ENCODE data around the gene COG2. TPM values are rescaled to one million over a fixed set of nuclear protein-coding genes. Genes with fewer than 3 reads are reported as not detected.

The COG2 gene
- total and polyA plus RNA-seq, 2 of the 13 experiments (the other 11 are each of a cell fraction or from before 2014, with no cell fraction given) = 16.8 to 36.3 TPM

- TF ChIP-seq ZNF263 (CRISPR knock-in tag; IDR thresholded peaks at IDR 0.05) (no peak), ZBTB46 (CRISPR knock-in tag; IDR thresholded peaks at IDR 0.05; ENCODE audit: borderline replicate concordance) (no peak), MAFF (IDR thresholded peaks at IDR 0.05; ENCODE audit: low read depth, low read length) (no peak), ZBED4 (CRISPR knock-in tag; IDR thresholded peaks at IDR 0.05; ENCODE audit: borderline replicate concordance) (peak; percentile 82), TBX3 (IDR thresholded peaks at IDR 0.05; ENCODE audit: borderline replicate concordance) (peak; percentile 31; the same call in 1 of the 2 replicates), REL (CRISPR knock-in tag; conservative IDR thresholded peaks at IDR 0.05) (peak; percentile 16; the same call in 1 of the 2 replicates), TOPORS (CRISPR knock-in tag; IDR thresholded peaks at IDR 0.05) (peak; percentile 89), ZNF891 (CRISPR knock-in tag; IDR thresholded peaks at IDR 0.05) (no peak; the same call in none of the 2 replicates), NR0B2 (CRISPR knock-in tag; IDR thresholded peaks at IDR 0.05) (peak; percentile 79; the same call in 1 of the 2 replicates), ARID4A (CRISPR knock-in tag; IDR thresholded peaks at IDR 0.05; ENCODE audit: borderline replicate concordance) (peak; percentile 90; the same call in 1 of the 2 replicates), CENPBD1 (CRISPR knock-in tag; IDR thresholded peaks at IDR 0.05; ENCODE audit: borderline replicate concordance, low read depth) (peak; percentile 80; the same call in 1 of the 2 replicates), MXI1 (IDR thresholded peaks at IDR 0.05; ENCODE audit: borderline replicate concordance, low read depth, low read length) (peak; percentile 26; the same call in 1 of the 3 replicates), ASH2L (IDR thresholded peaks at IDR 0.05; ENCODE audit: insufficient read length, low read depth, low read length) (peak; percentile 90), CREBL2 (CRISPR knock-in tag; IDR thresholded peaks at IDR 0.05; ENCODE audit: borderline replicate concordance) (no peak), ZNF549 (CRISPR knock-in tag; IDR thresholded peaks at IDR 0.05) (no peak), CREM (IDR thresholded peaks at IDR 0.05) (peak; percentile 94), CREM (CRISPR knock-in tag; IDR thresholded peaks at IDR 0.05) (no peak)
Measured at GRCh38 chr1:230713915-230714764, 71.9 kb downstream of the COG2 start, which contains the start of gene AGT (continued).
